GM12892 (cell line): ENCODE data around the gene PACS2.

Experiments used
- POLR2A ChIP-seq: IDR thresholded peaks from 2 replicates; pipeline ENCODE4 v1.6.1; 2011; ENCODE audit warnings: low read depth, low read length, control low read depth
- POLR2AphosphoS5 ChIP-seq: IDR thresholded peaks from 2 replicates; pipeline ENCODE4 v1.6.1; 2011; ENCODE audit warnings: low read depth, low read length, control low read depth
- TAF1 ChIP-seq: IDR thresholded peaks from 2 replicates; pipeline ENCODE4 v1.6.1; 2011; ENCODE audit warnings: low read depth, mild to moderate bottlenecking, control low read depth, low read length, borderline replicate concordance

- TF ChIP-seq POLR2A (no peak), TAF1 (no peak), POLR2AphosphoS5 (no peak)
These were observed 128.3 kb downstream of the PACS2 start for GRCh38 chr14:105442834-105443233.
